HG03039 (cell line): ENCODE measurements around the gene LYRM2.

Experiments
- ATAC-seq: cut with Tn5 transposase; IDR thresholded peaks from one replicate; pipeline ENCODE4 v1.9.1; 2021; ENCODE audit warnings: mild to moderate bottlenecking, moderate library complexity; ENCODE audit not compliant: unreplicated experiment

LYRM2 gene

DNA sequence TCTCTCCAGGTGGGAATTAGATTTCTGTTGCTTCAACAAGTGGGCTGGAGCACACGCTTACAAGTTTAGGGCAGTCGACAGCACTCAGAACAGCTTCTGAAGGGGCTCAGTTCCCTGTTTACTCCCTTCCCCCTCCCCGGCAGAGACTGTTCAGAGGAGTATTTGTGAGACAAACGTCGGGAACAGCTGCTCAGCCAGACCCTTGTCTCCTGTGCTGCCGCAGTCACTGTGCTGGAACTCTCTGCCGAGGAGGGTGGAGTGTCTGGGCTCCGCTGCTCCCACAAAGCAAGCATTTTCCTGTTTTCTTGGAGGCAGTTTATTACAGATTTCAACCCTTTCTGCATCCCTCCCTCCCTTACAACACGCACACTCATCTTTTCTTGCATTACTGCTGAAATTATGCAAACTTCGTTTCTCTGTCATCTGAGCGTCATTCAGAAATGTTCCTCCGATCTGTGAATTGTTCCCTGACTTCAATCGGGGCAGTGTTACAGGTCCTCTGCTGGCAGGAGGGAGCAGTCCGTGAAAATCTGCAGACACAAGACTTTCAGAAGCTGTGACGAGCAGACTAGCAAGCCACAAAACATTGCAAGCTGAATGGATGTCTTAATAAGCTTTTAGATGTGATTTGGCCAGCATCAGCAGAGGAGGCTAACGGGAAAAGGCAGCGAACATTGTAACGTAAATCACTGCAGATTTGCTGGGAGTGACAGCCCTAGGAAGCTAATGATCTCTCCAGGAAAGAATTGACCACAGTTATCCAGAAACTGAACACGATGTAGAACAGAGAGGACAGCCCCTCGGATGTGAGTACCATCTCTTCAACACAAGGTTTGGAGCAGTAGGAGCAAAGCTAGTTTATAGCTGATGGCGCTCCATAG, 76.2 kb downstream of the LYRM2 start:
- ATAC-seq, result no peak

DNA sequence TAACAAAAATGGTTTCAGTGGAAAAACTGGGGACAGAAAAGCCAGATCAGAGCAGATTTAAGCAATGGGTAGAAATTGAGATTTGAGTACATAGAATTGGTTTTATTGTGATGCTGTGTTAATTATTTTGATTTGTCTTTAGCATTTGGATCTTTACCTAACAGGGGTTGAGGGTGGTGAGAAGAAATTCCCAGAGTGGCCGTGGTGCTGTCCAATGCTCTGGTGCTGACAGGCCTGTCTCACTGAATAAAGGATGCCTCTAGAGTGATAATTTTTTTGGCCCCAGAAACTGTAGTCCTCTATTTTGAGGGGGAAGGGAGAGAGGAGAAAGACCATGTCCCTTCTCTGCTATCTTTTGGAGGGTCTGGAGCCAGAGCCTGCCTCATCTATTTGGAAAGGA, 79.1 kb downstream of the LYRM2 start:
- no peak for ATAC-seq

GRCh38 chr6:89555806-89556205, 82.7 kb downstream of the LYRM2 start:
- no peak for ATAC-seq

GRCh38 chr6:89555031-89555430, 83.5 kb downstream of the LYRM2 start:
- no peak for ATAC-seq

DNA sequence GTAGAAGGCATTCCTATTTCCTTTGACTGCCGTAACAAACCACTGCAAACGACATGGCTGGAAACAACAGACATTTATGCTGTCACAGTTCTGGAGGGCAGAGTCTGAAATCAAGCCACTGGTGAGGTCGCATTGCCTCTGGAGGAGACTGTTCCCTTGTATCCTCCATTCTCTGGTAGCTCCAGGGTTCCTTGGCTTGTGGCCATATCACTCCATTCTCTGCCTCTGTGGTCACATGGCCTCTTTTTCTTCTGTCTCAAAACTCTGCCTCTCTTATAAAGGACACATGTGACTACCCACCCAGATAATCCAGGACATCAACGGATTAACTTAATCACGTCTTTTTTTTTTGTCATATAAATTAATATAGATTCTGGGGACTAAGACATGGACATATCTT, 84.4 kb downstream of the LYRM2 start:
- ATAC-seq, result no peak

GRCh38 chr6:89553431-89553830, 85.1 kb downstream of the LYRM2 start:
- ATAC-seq, result no peak

GRCh38 chr6:89547281-89547680, 91.3 kb downstream of the LYRM2 start:
- no peak for ATAC-seq

GRCh38 chr6:89542866-89543265, 95.7 kb downstream of the LYRM2 start:
- no peak for ATAC-seq

- no peak for ATAC-seq
These were observed 96.3 kb downstream of the LYRM2 start for GRCh38 chr6:89542081-89542857.

- ATAC-seq, result no peak
These were observed 98.8 kb downstream of the LYRM2 start for GRCh38 chr6:89539779-89540178.

GRCh38 chr6:89536231-89536630, 102.3 kb downstream of the LYRM2 start:
- no peak for ATAC-seq

DNA sequence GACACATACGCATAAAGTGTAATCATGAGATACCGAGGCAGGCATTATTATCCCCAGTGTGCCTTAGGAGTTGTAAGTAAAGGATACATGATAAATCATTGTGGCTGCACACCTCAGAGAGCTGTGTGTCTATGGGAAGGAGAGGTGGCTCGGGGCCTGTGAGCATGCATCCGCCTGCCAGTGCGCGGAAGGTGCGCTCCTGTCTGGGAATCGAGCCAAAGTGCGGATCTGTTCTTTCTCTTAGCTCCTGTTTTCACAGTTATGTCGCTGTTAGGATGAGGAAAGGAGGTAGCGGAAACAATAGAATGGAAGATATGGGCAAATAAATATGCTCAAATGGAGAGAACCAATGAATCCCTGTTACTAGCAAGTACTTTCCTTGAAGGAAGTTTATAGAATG, 107.6 kb downstream of the LYRM2 start:
- no peak for ATAC-seq

DNA sequence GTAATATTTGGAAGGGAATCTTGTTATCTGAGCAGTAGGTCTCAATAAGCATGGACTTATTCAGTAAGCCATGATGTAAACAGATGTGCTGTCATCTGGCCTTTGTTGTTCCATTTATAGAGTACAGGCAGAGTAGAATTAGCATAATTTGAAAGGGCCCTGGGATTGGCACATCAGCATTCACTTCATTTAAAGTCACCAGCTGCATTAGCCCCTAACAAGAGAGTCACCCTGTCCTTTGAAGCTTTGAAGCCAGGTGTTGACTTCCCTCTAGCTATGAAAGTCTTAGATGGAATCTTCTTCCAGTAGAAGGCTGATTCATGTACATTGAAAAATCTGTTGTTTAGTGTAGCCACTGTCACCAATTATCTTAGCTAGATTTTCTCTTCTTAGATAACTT, 109.7 kb downstream of the LYRM2 start:
- ATAC-seq, result no peak

GRCh38 chr6:89527634-89528033, 110.9 kb downstream of the LYRM2 start:
- no peak for ATAC-seq

DNA sequence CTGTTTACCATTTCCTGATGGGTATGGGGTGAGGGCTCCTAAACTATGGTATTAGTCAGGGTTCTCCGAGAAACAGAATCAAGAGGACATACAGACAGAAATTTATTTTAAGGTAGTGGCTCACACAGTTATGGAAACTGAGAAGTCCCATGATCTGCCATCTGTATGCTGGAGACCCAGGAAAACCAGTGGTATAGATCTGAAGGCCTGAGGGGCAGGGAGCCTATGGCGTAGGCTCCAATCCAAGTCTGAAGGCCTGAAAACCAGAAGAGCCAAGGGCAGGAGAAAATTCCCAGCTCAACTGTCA, 112.0 kb downstream of the LYRM2 start:
- ATAC-seq, result no peak

- ATAC-seq, result no peak
These were observed 112.6 kb downstream of the LYRM2 start for GRCh38 chr6:89525786-89526562.

DNA sequence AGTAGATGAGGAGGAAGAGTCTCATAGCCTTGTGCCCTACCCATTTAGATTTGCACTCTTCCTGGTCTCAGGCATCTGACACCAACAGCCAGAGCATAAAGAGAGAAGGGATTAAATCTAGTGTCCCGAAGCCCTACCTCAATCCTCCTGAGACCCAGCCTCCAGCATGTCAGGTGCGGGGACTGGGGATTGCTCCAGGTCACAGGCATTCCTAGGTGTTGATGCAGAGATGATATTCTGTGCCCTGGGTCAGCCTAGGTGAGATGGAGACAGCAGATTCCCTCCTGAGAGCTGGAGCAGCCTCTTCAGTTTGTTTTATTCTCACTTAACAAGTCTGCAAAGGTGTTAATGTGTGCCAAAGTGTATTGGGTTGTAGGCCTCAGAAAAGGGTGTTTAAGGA, 115.8 kb downstream of the LYRM2 start:
- ATAC-seq, result no peak

- ATAC-seq, result no peak
These were observed 117.8 kb downstream of the LYRM2 start for GRCh38 chr6:89520736-89521135.

GRCh38 chr6:89518352-89519055, 120.0 kb downstream of the LYRM2 start:
- ATAC-seq, result no peak
